Activated CD8-positive, alpha-beta memory T cell treated with anti-CD3 and anti-CD28 coated beads for 4 hours (primary cell): Measurements from ENCODE around the gene GRAMD1C.
"Not testable (repeated sequence)": the region's sequence is repeated elsewhere in the genome, so short reads cannot be mapped to it uniquely, and the experiment has no call there.

Source experiments
- DNase-seq, 2 donors: peaks; one replicate each; pipeline ENCODE4 v3.0.0-alpha.2; 2020; ENCODE audit warnings: low read depth in 2 of 2

Gene GRAMD1C

DNA sequence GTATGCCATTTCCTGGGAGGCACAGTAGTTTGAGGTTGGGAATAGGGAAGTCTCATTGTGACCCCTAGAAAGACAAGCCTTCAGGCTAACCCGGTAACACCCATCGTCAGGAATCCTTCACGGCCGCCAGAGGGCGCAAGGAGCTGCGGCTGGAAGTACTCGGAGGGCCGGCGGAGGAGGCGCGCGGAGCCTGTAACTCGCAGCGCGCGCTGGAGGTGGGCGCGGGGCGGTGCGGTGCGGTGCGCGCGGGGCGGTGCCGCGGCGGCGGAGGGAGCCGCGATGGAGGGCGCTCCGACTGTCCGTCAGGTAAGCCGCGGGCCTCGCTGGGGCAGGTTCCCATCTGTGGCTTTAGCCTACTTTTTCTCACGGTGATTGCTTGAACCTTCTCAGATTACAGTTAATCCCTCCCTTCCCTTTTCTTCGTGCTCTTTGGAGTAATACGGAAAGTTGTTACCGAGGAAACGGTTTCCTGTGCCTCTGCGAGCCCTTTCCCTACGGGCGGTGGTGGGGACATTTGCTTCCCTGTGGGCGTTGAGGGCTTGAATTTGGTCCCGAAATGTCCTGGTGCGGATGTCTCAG is at the start of gene GRAMD1C:
TSS of gene GRAMD1C (plus strand) at position 158 of the 579 bp plus-strand sequence. CDS start at position 280, 122 bp downstream.
- peak; percentile 61 to 78 for DNase-seq

GRCh38 chr3:113791381-113791780 is 47.2 kb upstream of the GRAMD1C start:
- DNase-seq = no peak

GRCh38 chr3:113794526-113794925 is 44.1 kb upstream of the GRAMD1C start:
- DNase-seq = no peak

DNA sequence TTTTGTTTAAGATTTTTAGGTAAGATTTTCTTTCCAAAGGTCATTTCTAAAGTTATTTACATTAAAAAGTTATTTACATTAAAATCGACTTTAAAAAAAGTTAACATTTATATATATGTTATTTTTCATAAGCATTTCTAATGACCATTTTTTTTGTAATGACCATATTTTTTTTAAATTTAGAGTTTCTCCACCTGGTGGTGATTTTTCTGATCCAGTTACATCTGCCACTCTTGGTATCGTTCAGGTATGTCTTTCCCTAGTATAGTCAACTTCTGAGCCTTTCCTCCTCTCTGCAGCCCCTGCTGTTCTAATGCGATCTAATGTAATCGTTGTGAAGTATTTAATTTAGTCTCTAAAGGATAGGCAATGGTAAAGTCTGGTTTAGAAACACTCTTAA is 42.9 kb upstream of the GRAMD1C start:
- DNase-seq = no peak

GRCh38 chr3:113802795-113803455 is 35.7 kb upstream of the GRAMD1C start:
- no peak for DNase-seq

DNA sequence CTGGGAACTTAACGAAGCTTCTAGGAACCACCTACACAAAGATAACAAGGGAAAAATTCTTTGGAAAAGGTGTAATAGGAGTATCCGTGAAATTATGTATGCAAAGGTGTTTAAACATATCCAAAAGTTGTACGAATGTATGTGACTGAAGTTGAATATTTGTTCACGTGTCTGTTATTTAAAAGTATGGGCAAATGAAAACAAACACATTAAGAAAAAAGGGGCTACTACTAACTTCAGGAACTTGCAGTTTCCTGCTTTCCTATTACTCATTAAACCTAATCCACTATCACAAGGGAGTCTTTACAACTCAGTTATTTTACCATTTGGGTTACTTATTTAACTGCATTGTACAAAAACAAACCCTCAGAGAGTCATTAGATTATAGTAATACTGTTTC is 33.9 kb upstream of the GRAMD1C start:
- no peak for DNase-seq

DNA sequence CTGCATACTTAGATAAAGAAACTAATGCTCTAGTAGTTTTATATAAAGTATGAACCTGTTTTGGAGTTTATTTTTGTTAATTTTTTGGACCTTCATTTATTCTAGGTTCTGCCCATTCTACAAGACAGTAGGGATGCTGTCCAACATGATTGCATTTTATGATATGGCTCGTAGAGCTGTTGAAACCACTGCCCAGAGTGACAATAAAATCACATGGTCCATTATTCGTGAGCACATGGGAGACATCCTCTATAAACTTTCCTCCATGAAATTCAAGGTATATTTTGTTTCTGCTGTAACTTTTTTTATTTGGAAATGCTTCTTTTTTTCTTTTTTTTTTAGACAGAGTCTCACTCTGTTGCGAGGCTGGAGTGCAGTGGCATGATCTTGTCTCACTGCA is 33.3 kb upstream of the GRAMD1C start:
- DNase-seq = no peak

GRCh38 chr3:113812854-113813253 is 25.7 kb upstream of the GRAMD1C start:
- no peak for DNase-seq

- no peak for DNase-seq
Measured at GRCh38 chr3:113819866-113820265, 18.7 kb upstream of the GRAMD1C start.

- no peak for DNase-seq
Measured at GRCh38 chr3:113825090-113825489, 13.5 kb upstream of the GRAMD1C start.

GRCh38 chr3:113828600-113828999 is 10.0 kb upstream of the GRAMD1C start:
- no peak for DNase-seq

- no peak for DNase-seq
Measured at GRCh38 chr3:113829576-113830354, 8.8 kb upstream of the GRAMD1C start.

DNA sequence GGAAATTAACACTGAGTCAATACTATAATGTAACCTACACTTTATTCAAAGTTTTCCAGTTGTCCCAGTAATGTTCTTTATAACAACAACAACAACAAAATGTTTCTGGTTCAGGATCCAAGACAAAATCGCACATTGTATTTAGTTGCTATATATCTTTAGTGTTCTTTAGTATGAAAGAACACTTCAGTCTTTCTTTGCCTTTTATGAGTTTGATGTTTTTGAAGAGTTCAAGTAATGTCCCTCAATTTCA is 7.6 kb upstream of the GRAMD1C start:
- no peak for DNase-seq

- DNase-seq = no peak
Measured at GRCh38 chr3:113832477-113833164, 6.0 kb upstream of the GRAMD1C start.

- DNase-seq = no peak
Measured at GRCh38 chr3:113834983-113835382, 3.6 kb upstream of the GRAMD1C start.

GRCh38 chr3:113839551-113839950 is 963 bp downstream of the GRAMD1C start:
- DNase-seq = no peak

DNA sequence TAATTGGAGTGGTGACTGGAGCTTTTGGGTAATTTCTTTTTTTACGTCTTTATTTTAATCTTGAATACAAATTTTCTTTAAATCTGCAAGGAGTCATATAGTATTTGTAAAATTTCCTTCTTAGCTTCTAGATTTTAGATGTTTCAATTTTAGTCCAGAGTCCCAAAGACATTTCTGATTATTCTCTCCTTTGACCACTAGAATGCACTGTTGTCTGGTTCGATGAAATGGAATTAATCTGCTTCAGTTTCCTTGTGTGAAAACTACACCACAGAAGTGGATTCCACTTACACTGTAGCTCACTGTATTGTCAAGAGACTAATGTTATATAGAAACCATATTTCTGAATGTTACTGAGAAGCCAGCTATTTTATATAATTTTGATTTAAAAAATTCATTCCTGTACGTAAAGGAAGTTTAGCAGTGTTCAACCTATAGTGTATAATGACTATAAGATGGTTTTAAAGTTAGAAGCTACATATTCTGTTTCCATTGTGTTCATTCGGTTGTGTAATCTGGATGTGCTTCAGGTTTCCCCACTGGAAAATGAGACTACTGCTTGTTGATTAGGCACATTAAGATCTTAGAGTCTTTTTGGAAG is 6.1 kb downstream of the GRAMD1C start:
- DNase-seq = no peak

GRCh38 chr3:113847247-113847646 is 8.7 kb downstream of the GRAMD1C start:
- no peak for DNase-seq

DNA sequence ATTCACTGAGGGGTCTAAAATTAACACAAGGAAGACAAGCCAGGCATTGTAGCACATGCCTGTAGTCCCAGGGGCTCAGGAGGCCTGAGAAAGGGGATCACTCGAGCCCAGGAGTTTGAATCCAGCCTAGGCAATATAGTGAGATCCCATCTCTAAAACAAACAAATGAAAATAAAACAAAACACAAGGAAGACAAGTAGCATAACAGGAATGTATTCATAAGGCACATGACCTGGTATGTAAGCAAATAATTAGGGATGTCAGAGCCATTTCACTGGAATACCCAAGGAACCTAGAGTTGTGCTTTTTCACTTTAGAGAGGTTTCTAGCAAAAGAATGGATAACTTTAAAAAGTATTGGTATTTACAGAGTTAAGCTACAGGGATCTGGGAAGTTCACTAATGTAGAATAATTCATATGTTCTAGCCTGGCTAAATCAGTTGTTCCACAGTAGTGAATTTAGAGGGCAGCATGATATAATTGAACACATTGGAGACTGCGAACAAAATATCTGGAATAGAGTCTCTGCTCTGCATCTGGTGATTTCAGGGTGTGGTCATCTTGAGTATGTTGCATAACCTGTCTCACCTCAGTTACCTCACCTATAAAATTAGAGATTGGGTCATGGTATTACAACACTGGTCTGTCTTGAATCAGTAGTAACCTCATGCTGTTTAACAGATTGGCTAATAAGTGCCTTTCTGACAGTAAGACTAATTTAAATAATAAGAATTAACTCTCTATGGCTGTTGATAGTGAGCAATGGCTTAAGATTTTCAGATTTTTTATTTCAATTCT is 9.3 kb downstream of the GRAMD1C start:
- DNase-seq = no peak

GRCh38 chr3:113849071-113849470 is 10.5 kb downstream of the GRAMD1C start:
- not testable (repeated sequence) for DNase-seq

DNA sequence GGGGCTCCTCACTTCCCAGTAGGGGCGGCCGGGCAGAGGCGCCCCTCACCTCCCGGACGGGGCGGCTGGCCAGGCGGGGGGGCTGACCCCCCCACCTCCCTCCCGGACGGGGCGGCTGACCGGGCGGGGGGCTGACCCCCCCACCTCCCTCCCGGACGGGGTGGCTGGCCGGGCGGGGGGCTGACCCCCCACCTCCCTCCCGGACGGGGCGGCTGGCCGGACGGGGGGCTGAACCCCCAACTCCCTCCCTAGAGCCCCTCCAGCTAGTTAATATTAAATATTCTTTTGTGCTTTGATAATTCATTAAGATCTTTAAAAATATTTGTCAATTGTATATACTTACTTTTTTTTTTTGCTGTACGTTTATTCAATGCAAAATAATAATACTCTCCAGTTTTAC is 11.3 kb downstream of the GRAMD1C start:
- DNase-seq = not testable (repeated sequence)
